Measurements from ENCODE around the gene MRI1.

Gene MRI1

GRCh38 chr19:13765395-13766094, 1.2 kb downstream of the MRI1 start:
- no peaks in the 10 kb centered on the region for H3K9me3 ChIP-seq (ENCODE audit: insufficient read depth, low read length)
- 0 out of 2 replicates have a peak, but pooled peaks cover 8% of the 10 kb centered on the region for H3F3A ChIP-seq (ENCODE audit: insufficient read depth)
- H3K36me3 ChIP-seq (ENCODE audit: low read length), result no peaks in the 10 kb centered on the region; the same call in 1 of the 2 replicates
- H4K20me1 ChIP-seq (ENCODE audit: low read depth, low read length), result no peaks in the 10 kb centered on the region; the same call in 1 of the 2 replicates
- no peaks in the 10 kb centered on the region for H3K27me3 ChIP-seq (ENCODE audit: low read length)
- no peaks in the 10 kb centered on the region for H3K9me2 ChIP-seq (replicated peaks; ENCODE audit: insufficient read depth, low read length)
- no peak for TF ChIP-seq EZH2phosphoT487 (conservative IDR thresholded peaks at IDR 0.05; ENCODE audit: low read length)
- TF ChIP-seq, protein P1, sequence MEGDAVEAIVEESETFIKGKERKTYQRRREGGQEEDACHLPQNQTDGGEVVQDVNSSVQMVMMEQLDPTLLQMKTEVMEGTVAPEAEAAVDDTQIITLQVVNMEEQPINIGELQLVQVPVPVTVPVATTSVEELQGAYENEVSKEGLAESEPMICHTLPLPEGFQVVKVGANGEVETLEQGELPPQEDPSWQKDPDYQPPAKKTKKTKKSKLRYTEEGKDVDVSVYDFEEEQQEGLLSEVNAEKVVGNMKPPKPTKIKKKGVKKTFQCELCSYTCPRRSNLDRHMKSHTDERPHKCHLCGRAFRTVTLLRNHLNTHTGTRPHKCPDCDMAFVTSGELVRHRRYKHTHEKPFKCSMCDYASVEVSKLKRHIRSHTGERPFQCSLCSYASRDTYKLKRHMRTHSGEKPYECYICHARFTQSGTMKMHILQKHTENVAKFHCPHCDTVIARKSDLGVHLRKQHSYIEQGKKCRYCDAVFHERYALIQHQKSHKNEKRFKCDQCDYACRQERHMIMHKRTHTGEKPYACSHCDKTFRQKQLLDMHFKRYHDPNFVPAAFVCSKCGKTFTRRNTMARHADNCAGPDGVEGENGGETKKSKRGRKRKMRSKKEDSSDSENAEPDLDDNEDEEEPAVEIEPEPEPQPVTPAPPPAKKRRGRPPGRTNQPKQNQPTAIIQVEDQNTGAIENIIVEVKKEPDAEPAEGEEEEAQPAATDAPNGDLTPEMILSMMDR (IDR thresholded peaks at IDR 0.05; ENCODE audit: insufficient read depth, low read length, poor library complexity, severe bottlenecking), result no peak
- no peaks in the 10 kb centered on the region for H3K79me2 ChIP-seq (ENCODE audit: insufficient read depth, low read length)
- no peak overlapping the region for H3K27ac ChIP-seq (ENCODE audit: low read depth, low read length)
- peak overlapping the region; percentile 62 for H3K9ac ChIP-seq (ENCODE audit: low read length)
- no peak overlapping the region for H2AFZ ChIP-seq (ENCODE audit: low read depth, low read length, severe bottlenecking)
- peak overlapping the region; percentile 55 for H3K4me2 ChIP-seq (ENCODE audit: low read depth, low read length, poor library complexity, severe bottlenecking)
- peak overlapping the region; percentile 72 for H3K4me3 ChIP-seq (ENCODE audit: insufficient read depth, low read length, poor library complexity, severe bottlenecking)

DNA sequence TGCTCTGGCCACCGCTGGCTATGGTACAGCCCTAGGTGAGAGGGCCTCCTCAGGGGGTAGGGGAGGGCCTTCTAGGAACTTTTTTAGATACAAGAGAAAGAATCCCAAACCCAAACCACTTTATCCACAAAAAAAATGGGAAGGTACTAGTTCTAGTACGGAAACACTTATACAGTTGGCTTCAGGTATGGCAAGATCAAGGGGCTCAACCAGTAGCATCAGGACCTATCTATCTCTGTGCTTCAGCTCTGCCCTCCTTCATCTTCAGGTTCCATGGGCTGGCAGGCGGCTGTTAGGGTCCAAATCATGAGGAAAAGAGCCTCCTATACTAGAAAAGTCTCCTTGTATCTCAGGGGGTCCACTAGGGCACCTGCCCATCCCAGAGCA, 1.8 kb downstream of the MRI1 start:
- Histone ChIP-seq H3K9me2 (replicated peaks; ENCODE audit: insufficient read depth, low read length) (no peaks in the 10 kb centered on the region), H3K36me3 (ENCODE audit: low read length) (no peaks in the 10 kb centered on the region; the same call in 1 of the 2 replicates), H3K4me2 (ENCODE audit: low read depth, low read length, poor library complexity, severe bottlenecking) (no peak overlapping the region), H2AFZ (ENCODE audit: low read depth, low read length, severe bottlenecking) (no peak overlapping the region), H3K79me2 (ENCODE audit: insufficient read depth, low read length) (no peaks in the 10 kb centered on the region), H3K4me3 (ENCODE audit: insufficient read depth, low read length, poor library complexity, severe bottlenecking) (no peak overlapping the region), H3F3A (ENCODE audit: insufficient read depth) (0 out of 2 replicates have a peak, but pooled peaks cover 8% of the 10 kb centered on the region), H3K9me3 (ENCODE audit: insufficient read depth, low read length) (no peaks in the 10 kb centered on the region), H3K9ac (ENCODE audit: low read length) (no peak overlapping the region), H3K27me3 (ENCODE audit: low read length) (no peaks in the 10 kb centered on the region), H3K27ac (ENCODE audit: low read depth, low read length) (no peak overlapping the region), H4K20me1 (ENCODE audit: low read depth, low read length) (no peaks in the 10 kb centered on the region; the same call in 1 of the 2 replicates)
- no peak for TF ChIP-seq EZH2phosphoT487 (conservative IDR thresholded peaks at IDR 0.05; ENCODE audit: low read length)
- TF ChIP-seq, protein P1 (IDR thresholded peaks at IDR 0.05; ENCODE audit: insufficient read depth, low read length, poor library complexity, severe bottlenecking), result no peak

DNA sequence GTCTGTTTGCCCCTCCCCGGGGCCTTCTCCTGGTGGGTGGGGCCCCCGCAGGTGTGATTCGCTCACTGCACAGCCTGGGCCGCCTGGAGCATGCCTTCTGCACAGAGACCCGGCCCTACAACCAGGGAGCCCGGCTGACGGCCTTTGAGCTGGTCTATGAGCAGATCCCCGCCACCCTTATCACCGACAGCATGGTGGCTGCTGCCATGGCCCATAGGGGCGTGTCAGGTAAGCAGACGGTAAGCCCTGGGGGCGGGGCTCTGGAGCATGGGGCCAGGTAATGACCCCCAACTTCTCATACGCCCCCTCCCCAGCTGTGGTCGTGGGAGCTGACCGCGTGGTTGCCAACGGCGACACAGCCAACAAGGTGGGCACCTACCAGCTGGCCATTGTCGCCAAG, 4.2 kb downstream of the MRI1 start:
- Histone ChIP-seq H4K20me1 (ENCODE audit: low read depth, low read length) (no peaks in the 10 kb centered on the region; the same call in 1 of the 2 replicates), H3K9ac (ENCODE audit: low read length) (no peak overlapping the region), H3K79me2 (ENCODE audit: insufficient read depth, low read length) (no peaks in the 10 kb centered on the region), H3K27ac (ENCODE audit: low read depth, low read length) (no peak overlapping the region), H2AFZ (ENCODE audit: low read depth, low read length, severe bottlenecking) (no peak overlapping the region), H3K27me3 (ENCODE audit: low read length) (no peaks in the 10 kb centered on the region), H3K4me2 (ENCODE audit: low read depth, low read length, poor library complexity, severe bottlenecking) (no peak overlapping the region), H3K9me2 (replicated peaks; ENCODE audit: insufficient read depth, low read length) (no peaks in the 10 kb centered on the region), H3K4me3 (ENCODE audit: insufficient read depth, low read length, poor library complexity, severe bottlenecking) (no peak overlapping the region), H3K36me3 (ENCODE audit: low read length) (no peaks in the 10 kb centered on the region; the same call in 1 of the 2 replicates), H3K9me3 (ENCODE audit: insufficient read depth, low read length) (no peaks in the 10 kb centered on the region), H3F3A (ENCODE audit: insufficient read depth) (0 out of 2 replicates have a peak, but pooled peaks cover 8% of the 10 kb centered on the region)
- TF ChIP-seq, protein P1 (IDR thresholded peaks at IDR 0.05; ENCODE audit: insufficient read depth, low read length, poor library complexity, severe bottlenecking), result no peak
- no peak for TF ChIP-seq EZH2phosphoT487 (conservative IDR thresholded peaks at IDR 0.05; ENCODE audit: low read length)
